ENCODE measurements around the gene UBE2I.

GRCh38 chr16:1348441-1348840 is 39.0 kb downstream of the UBE2I start:
- TF ChIP-seq, protein P1, sequence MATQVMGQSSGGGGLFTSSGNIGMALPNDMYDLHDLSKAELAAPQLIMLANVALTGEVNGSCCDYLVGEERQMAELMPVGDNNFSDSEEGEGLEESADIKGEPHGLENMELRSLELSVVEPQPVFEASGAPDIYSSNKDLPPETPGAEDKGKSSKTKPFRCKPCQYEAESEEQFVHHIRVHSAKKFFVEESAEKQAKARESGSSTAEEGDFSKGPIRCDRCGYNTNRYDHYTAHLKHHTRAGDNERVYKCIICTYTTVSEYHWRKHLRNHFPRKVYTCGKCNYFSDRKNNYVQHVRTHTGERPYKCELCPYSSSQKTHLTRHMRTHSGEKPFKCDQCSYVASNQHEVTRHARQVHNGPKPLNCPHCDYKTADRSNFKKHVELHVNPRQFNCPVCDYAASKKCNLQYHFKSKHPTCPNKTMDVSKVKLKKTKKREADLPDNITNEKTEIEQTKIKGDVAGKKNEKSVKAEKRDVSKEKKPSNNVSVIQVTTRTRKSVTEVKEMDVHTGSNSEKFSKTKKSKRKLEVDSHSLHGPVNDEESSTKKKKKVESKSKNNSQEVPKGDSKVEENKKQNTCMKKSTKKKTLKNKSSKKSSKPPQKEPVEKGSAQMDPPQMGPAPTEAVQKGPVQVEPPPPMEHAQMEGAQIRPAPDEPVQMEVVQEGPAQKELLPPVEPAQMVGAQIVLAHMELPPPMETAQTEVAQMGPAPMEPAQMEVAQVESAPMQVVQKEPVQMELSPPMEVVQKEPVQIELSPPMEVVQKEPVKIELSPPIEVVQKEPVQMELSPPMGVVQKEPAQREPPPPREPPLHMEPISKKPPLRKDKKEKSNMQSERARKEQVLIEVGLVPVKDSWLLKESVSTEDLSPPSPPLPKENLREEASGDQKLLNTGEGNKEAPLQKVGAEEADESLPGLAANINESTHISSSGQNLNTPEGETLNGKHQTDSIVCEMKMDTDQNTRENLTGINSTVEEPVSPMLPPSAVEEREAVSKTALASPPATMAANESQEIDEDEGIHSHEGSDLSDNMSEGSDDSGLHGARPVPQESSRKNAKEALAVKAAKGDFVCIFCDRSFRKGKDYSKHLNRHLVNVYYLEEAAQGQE (IDR thresholded peaks at IDR 0.05; ENCODE audit: insufficient read depth in 1 of 2, low read depth in 2 of 2, low read length in 1 of 2), result no peak
- TF ChIP-seq, protein P2, sequence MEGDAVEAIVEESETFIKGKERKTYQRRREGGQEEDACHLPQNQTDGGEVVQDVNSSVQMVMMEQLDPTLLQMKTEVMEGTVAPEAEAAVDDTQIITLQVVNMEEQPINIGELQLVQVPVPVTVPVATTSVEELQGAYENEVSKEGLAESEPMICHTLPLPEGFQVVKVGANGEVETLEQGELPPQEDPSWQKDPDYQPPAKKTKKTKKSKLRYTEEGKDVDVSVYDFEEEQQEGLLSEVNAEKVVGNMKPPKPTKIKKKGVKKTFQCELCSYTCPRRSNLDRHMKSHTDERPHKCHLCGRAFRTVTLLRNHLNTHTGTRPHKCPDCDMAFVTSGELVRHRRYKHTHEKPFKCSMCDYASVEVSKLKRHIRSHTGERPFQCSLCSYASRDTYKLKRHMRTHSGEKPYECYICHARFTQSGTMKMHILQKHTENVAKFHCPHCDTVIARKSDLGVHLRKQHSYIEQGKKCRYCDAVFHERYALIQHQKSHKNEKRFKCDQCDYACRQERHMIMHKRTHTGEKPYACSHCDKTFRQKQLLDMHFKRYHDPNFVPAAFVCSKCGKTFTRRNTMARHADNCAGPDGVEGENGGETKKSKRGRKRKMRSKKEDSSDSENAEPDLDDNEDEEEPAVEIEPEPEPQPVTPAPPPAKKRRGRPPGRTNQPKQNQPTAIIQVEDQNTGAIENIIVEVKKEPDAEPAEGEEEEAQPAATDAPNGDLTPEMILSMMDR (IDR thresholded peaks at IDR 0.05), result no peak
